WTC11 (cell line): ENCODE results near the gene MACO1. TPM values are rescaled to one million over a fixed set of nuclear protein-coding genes. Genes with fewer than 3 reads are reported as not detected.

Experiments
- total RNA-seq: library from RNA; stranded (reverse); gene quantifications from 3 replicates; pipeline ENCODE4 v1.2.3, GENCODE V29; 2021

MACO1 gene
- total RNA-seq, 1 experiment from 2014 or later, result 9.5 TPM

Other genes starting within 250 kb of the MACO1 start
- 30.1 to 35.7 TPM (median 35.3 TPM) in 3 replicates for gene SYF2, start 198.4 kb upstream of the MACO1 start, total RNA-seq
- gene RSRP1, start 183.4 kb upstream of the MACO1 start, total RNA-seq, result 75.9 to 78.1 TPM (median 76.9 TPM) in 3 replicates
- not detected in 3 replicates for gene RHD, start 158.4 kb upstream of the MACO1 start, total RNA-seq
- 84.0 to 100 TPM (median 98.9 TPM) in 3 replicates for gene TMEM50A, start 92.6 kb upstream of the MACO1 start, total RNA-seq
- gene RHCE, start 10.1 kb upstream of the MACO1 start, total RNA-seq, result 0.24 to 0.27 TPM in 2 of 3 replicates, not detected in the other
- gene LDLRAP1, start 112.7 kb downstream of the MACO1 start, total RNA-seq, result 14.1 to 16.3 TPM (median 14.2 TPM) in 3 replicates
- 10.4 to 16.8 TPM (median 12.2 TPM) in 3 replicates for gene MAN1C1, start 185.9 kb downstream of the MACO1 start, total RNA-seq